HS-27A (cell line): ENCODE results near the gene ROGDI.

Experiments
- DNase-seq: peaks from one replicate; pipeline ENCODE4 v3.0.0-alpha.2; 2012; ENCODE audit warnings: low read depth, missing footprints

The ROGDI gene

DNA sequence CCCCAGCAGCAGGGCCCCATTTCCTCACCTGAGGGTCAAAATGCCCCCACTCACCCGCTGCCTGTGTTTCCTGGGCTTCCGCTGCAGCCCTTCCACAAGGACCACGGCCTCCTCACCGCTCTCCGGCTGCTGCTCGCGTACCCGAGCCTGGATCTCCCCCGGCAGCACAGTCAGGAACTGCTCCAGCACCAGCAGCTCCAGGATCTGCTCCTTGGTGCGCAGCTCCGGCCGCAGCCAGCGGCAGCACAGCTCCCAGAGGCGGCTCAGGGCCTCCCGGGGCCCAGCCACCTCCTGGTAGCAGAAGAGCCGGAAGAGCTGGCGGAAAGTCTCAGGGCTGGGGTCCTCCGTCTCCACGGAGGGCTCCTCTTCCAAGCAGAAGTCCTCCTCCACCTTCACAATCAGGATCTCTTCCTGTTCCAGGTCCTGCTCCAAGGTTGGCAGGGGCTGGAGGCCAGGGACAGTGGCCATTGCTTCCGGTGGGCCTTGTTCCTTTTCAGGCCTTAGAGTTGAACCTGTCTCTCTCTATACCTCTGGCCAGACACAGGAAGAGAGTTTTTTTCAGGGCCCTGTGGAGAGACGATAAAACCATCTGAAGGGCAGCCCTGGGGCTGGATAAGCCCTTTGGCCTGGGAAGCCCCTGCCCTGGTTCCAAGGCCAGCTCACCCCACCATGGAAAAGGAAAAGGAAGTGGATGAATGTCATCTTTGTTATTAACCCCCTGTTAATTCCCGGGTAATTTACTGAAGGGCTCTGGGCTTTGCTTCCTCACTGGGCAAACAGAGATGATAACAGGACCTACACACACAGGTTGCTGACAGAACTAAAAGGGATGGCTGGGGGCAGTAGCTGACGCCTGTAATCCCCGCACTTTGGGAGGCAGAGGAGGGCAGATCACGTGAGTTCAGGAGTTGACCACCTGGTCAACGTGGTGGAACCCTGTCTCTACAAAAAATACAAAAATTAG is 36.6 kb downstream of the ROGDI start:
- DNase-seq = no peak

DNA sequence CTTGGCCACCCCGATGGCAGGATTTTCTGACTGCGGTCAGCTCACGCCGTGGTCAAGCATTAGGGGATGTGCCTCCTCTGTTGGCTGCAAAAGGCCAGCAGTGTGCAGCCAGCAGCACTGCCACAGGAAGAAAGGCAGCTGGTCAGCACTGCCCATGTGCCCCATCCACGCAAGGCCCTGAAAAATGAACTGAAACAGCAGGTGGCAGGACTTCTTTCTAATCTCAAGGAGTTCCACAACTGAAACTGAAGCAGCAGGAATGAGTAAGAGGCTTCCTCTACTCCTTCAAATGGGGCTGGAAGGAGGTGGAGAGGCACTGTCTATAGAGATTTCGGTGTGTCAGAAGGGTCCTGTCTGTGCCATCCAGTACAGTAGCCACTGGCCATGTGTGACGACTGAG is 38.6 kb downstream of the ROGDI start:
- no peak for DNase-seq

DNA sequence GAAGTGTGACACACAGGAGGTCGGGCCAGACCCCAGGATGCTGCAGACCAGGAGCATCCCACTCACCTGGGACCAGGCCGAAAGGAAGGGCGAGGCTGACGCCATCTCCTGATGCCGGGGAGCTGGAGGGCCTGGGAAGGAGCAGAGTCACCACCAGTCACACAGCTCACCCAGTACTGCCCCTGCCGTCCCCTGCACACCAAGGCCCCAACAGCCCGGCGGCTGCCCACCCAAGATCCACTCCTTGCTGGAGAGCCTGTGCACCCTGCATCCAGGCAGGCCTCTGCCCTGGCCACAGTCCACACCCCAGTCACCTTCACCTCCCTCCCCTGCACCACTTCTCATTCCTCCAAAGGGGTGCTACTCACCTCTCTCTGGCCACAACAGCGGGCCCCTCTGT is 40.2 kb downstream of the ROGDI start:
- DNase-seq = no peak

DNA sequence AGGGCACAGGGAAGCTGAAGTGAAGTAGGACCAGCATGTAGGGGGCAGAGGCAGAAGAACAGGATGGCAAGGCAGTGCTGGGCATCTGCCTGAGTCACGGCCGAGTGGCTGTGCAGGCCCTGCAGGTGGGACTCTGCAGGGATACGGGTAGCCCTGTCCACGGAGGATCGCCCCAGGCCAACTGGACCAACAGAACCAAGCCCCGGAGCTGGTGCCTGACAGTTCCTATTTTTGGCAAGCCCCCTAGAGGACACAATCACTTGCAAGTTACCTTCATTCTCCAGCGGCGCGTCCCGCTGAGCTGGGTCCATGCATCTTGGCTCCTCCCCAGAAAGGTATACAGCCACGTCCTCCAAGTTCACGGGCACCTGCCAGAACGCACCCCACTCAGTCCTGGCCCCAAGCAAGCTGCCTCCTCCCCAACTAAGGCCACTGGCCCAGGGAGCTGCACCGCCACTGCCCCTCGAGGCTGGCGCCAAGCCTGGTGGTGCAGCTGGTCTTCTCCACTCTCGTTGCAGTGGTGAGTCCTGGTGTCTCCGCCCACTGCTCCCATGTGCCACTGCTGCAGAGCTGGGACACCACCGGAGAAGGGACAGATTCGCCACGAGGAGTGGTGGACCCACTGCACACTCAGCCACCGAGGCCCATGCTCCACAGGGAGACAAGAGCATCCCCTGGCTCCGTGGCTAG is 42.1 kb downstream of the ROGDI start:
- no peak for DNase-seq

DNA sequence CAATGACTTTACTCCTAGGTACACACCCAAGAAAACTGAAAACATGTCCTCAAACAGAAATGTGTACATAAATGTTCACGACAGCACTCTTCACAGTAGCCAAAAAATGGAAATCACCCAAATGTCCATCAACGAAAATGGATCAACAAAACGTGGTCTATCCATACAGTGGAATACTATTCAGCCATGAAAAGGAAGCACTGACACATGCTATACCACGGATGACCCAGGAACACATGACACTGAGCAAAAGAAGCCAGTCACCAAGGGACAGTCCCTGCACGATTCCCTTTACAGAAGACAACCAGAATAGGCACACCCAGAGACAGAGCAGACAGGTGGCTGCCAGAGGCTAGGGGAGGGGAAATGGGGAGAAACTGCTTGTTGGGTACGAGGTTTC is 46.7 kb downstream of the ROGDI start:
- no peak for DNase-seq

DNA sequence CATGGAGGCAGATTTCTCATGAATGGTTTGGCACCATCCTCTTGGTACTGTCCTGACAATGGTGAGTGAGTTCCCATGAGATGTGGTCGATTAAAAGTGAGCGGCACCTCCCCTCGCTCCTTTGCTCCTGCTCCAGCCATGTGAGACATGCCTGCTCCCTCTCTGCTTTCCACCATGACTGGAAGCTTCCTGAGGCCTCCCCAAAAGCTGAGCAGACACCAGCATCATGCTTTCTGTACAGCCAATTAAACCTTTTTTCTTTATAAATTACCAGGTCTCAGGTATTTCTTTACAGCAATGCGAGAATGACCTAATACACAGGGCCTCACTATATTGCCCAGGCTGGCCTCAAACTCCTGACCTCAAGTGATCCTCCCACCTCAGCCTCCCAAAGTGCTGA is 47.6 kb downstream of the ROGDI start:
- DNase-seq = no peak

DNA sequence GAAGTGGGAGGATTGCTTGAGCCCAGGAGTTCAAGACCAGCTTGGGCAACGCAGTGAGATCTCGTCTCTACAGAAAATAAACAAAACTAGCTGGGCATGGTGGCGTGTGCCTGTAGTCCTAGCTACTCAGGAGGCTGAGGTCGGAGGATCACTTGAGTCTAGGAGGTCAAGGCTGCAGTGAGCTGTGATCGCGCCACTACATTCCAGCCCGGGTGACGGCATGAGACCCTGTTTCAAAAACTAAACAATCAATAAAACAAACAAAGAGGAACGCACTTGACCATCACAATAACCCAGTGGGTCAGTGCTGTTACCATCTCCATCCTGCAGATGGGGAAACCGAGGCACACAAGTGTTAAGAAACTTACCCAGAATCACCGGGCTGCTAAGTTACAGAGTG is 49.2 kb downstream of the ROGDI start:
- DNase-seq = no peak

DNA sequence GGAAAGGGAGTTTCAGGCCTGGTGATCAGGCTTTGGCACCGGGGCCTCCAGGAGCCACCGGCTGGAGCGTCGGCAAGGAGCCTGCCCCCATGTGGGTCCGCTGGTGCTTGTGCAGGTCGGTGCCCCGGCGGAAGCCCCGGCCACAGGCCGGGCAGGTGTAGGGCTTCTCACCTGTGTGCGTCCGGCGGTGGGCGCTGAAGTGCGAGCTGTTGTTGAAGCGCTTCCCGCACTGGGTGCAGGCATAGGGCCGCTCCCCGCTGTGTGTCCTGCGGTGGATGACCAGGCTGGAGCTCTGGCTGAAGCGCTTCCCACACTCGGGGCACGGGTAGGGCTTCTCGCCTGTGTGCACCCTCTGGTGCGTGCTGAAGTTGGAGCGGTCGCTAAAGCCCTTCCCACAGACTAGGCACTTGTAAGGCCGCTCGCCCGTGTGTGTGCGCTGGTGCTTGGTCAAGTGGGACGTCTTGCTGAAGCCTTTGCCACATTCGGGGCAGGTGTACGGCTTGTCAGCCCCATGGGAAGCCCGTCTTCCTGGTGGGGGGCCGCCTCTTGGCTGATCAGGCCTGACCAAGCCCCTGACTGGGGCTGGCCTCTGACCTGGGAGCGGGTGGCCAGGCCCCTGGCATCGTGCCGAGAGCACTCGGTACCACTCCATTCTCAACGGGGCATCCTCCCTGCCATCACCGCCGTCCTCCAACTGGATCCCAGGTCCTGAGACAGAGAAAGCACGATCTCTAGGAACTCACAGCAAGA is 49.9 kb downstream of the ROGDI start:
- DNase-seq = no peak

DNA sequence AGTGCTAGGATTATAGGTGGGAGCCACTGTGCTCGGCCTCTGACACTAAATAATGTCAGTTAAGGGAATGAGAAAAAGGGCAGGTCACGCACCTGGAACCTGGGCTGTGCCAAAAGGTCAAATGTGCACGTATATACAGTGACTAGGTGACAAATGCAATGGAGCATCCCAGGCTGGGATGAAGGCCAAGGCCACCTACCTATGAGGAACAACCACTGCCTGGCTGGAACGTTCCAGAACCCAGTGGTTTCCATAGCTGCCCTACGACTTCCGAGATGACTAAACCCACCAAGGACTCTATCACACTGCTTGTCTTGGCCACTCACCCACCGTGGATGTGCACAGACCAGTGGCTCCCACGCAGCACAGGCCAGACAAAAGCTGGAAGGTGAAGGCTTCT is 51.5 kb downstream of the ROGDI start:
- DNase-seq = no peak

DNA sequence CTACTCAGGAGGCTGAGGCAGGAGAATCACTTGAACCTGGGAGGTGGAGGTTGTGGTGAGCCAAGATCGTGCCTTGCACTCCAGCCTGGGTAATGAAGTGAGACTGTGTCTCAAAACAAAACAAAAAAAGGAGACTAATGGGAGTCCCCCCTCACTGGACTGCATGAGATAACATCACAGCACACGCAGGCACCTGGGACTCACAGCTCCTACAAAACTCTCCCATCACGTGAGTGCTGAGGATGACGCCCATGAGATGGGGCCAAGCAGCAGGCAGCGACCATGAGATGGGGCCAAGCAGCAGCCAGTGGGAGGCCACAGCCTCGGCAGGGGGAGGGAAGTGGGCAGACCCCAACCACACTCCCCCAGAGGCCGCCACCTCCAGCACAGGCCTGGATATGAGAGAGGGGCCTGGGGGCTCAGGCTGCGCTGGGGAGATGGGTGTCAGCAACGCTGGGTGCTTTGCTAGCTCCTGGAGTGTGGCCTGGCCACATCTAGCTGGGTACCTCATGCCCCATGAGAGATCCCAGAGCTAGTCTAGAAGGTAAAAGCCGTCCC is 52.7 kb downstream of the ROGDI start:
- DNase-seq = no peak

DNA sequence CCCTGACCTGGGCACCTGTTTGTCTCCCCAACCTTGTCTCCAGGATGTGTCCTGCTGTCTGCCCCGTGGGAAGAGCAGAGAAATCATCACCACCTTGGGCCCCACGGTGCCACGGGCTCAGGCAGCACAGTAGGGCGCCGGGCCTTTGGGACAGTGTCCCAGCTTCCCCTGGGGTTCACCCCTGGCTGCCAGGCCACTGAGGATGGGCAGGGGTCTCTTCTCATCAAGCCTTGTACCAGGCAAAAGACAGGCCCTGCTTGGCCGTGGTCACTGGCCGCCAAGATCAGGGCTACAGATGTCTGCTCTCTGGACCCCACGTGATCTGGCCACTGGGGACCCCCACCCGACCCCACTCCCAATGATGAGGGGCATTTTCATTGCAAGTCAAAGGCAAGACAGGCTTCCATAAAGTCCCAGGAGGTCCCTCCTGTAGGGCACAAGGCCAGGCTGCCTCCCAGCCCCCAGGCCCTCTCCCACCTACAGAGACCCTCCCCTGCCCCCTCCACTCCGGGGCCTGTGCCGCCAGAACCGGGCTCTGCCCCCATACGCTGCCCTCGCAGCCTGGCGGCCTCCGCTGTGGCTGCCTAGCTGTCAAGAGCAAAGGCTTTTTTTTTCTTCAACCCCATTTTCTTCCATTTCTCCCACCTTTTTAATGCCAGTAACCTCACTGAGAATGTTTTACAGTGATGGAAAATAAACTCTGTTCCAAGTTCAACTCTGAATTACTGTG is 53.6 kb downstream of the ROGDI start:
- DNase-seq = no peak

DNA sequence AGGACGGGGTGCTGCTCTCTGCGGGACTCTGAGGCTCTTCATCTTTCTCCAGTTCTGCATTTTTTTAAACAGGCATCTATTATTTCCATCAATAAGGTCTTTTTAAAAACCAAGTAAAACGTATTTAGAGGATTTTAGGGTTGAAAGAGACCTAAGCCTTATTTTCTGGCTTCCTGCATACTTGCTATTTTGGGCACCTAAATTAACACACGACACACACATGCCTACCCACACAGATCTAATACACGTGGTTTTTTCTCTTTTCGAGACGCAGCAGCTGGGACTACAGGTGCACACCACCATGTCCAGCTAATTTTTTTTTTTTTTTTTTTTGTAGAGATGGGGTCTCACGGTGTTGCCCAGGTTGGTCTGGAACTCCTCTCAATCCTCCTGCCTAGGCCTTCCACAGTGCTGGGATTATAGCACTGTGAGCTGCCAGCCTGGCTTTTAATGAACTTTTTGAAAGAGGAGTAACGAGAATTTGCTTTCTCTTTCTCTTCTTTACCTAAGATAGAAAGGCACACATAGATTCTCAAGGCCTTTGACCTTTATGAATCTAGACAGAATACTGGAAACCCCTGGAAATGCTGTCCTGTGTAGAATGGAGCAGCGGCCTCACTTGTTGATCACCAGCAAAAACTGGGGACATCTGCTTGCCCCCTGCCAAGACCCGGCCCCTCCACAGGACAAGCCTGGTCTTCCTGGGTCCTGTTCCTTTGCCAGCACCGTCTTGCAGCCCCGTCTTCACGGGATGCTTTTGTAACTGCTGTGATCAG is 54.3 kb downstream of the ROGDI start:
- no peak for DNase-seq

DNA sequence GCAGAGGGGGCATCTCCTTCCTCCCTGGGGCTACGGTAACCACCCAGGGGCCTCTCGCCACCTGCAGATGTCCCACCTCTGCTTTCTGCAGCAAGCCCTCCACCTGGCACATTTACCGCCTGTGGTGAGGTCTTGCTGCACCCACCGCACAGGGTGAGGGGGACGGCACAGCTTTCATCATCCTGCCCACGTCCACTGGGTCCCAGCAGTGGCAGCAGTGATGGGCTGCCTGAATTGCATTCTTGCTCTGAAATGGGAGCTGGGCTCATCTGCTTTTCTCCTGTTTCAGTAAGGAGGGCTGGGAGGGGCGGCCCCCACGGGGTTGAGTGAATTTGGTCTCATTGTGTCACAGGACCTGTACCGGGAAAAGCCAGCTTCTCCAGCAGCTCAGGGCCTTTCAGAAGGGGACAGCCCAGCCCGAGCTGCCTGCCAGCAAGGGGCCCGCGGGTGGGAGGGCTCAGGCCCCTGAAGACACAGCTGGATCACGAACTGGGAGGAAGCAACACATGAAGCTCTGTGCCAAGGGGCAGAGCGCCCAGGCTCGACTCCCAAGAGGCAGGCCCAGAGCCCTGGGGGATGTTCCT is 55.4 kb downstream of the ROGDI start:
- no peak for DNase-seq
